ENCODE measurements around the gene CNIH3.

DNA sequence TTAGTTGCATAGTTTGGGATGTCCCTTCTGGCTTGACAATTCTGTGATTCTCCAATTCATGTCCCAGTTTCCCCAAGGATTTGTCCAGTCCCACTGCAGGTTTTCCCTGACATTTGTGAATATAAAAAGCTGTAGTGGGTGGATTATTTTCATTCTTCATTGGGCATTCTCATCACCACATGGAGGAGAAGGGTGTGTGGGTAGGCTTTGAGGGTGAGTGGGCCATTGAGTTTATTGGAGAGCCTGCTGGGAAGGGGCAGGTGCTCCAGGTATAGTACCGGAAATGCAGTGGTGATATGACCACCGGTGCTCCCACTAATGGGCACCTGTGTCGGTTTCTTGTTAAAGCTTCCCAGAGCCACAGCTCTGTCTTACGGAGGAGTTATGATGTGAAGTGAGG is 74.5 kb downstream of the CNIH3 start:
- TF ChIP-seq, protein P1, sequence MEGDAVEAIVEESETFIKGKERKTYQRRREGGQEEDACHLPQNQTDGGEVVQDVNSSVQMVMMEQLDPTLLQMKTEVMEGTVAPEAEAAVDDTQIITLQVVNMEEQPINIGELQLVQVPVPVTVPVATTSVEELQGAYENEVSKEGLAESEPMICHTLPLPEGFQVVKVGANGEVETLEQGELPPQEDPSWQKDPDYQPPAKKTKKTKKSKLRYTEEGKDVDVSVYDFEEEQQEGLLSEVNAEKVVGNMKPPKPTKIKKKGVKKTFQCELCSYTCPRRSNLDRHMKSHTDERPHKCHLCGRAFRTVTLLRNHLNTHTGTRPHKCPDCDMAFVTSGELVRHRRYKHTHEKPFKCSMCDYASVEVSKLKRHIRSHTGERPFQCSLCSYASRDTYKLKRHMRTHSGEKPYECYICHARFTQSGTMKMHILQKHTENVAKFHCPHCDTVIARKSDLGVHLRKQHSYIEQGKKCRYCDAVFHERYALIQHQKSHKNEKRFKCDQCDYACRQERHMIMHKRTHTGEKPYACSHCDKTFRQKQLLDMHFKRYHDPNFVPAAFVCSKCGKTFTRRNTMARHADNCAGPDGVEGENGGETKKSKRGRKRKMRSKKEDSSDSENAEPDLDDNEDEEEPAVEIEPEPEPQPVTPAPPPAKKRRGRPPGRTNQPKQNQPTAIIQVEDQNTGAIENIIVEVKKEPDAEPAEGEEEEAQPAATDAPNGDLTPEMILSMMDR (IDR thresholded peaks at IDR 0.05; ENCODE audit: low read length) = no peak
- TF ChIP-seq EZH2 (IDR thresholded peaks at IDR 0.05; ENCODE audit: borderline replicate concordance, low read length) = no peak

All from OCI-LY1 (cell line).